ENCODE measurements around the gene EHBP1. TPM values are rescaled to one million over a fixed set of nuclear protein-coding genes. Genes with fewer than 3 reads are reported as not detected.

Gene EHBP1
- total RNA-seq, 1 experiment from 2014 or later, result 32.1 TPM

- H3K9me3 ChIP-seq (ENCODE audit: low read depth, low read length, poor library complexity, severe bottlenecking), result peaks cover 13% of the 10 kb centered on the region
- H3K4me1 ChIP-seq (ENCODE audit: insufficient read depth, low read length, poor library complexity, severe bottlenecking), result no peaks in the 10 kb centered on the region
- ChIA-PET POLR2A (ENCODE audit: low non-redundant PET) (no interaction called here), CTCF (no interaction called here)
- H3K4me3 ChIP-seq (ENCODE audit: low read depth, low read length, poor library complexity, severe bottlenecking), result no peak overlapping the region
- intact Hi-C loops (cut with micrococcal nuclease; ENCODE audit: unreplicated experiment), result no loop called here
- no peak overlapping the region for H3K27ac ChIP-seq (ENCODE audit: low read depth, low read length, poor library complexity, severe bottlenecking)
- H3K27me3 ChIP-seq (replicated peaks; ENCODE audit: insufficient read depth, low read depth, low read length, poor library complexity), result no peaks in the 10 kb centered on the region
- H3K36me3 ChIP-seq (ENCODE audit: insufficient read depth, low read length, poor library complexity, severe bottlenecking), result no peaks in the 10 kb centered on the region
- BruUV-seq (replicated peaks), result no TSS peak
- no peak for DNase-seq (ENCODE audit: low spot score)
- TF ChIP-seq CTCF (conservative IDR thresholded peaks at IDR 0.05; ENCODE audit: low read depth, low read length) (no peak), EZH2 (IDR thresholded peaks at IDR 0.05; ENCODE audit: borderline replicate concordance, low read depth, low read length, poor library complexity, severe bottlenecking) (no peak)
Observed at GRCh38 chr2:62732262-62732777, 26.8 kb downstream of the EHBP1 start.

GRCh38 chr2:62733546-62733945 lies 28.0 kb downstream of the EHBP1 start:
- no peaks in the 10 kb centered on the region for H3K4me1 ChIP-seq (ENCODE audit: insufficient read depth, low read length, poor library complexity, severe bottlenecking)
- no TSS peak for BruUV-seq (replicated peaks)
- DNase-seq (ENCODE audit: low spot score), result no peak
- no peaks in the 10 kb centered on the region for H3K36me3 ChIP-seq (ENCODE audit: insufficient read depth, low read length, poor library complexity, severe bottlenecking)
- intact Hi-C loops (cut with micrococcal nuclease; ENCODE audit: unreplicated experiment), result no loop called here
- no peak overlapping the region for H3K27ac ChIP-seq (ENCODE audit: low read depth, low read length, poor library complexity, severe bottlenecking)
- ChIA-PET POLR2A (ENCODE audit: low non-redundant PET) (no interaction called here), CTCF (no interaction called here)
- no peaks in the 10 kb centered on the region for H3K27me3 ChIP-seq (replicated peaks; ENCODE audit: insufficient read depth, low read depth, low read length, poor library complexity)
- H3K9me3 ChIP-seq (ENCODE audit: low read depth, low read length, poor library complexity, severe bottlenecking), result peaks cover 13% of the 10 kb centered on the region
- no peak overlapping the region for H3K4me3 ChIP-seq (ENCODE audit: low read depth, low read length, poor library complexity, severe bottlenecking)
- TF ChIP-seq CTCF (conservative IDR thresholded peaks at IDR 0.05; ENCODE audit: low read depth, low read length) (no peak), EZH2 (IDR thresholded peaks at IDR 0.05; ENCODE audit: borderline replicate concordance, low read depth, low read length, poor library complexity, severe bottlenecking) (no peak)

- CTCF ChIA-PET, result no interaction called here
- DNase-seq (ENCODE audit: low spot score), result no peak
- intact Hi-C loops (cut with micrococcal nuclease; ENCODE audit: unreplicated experiment), result no loop called here
- POLR2A ChIA-PET (ENCODE audit: low non-redundant PET), result no interaction called here
- H3K4me3 ChIP-seq (ENCODE audit: low read depth, low read length, poor library complexity, severe bottlenecking), result no peak overlapping the region
- no peak overlapping the region for H3K27ac ChIP-seq (ENCODE audit: low read depth, low read length, poor library complexity, severe bottlenecking)
- H3K27me3 ChIP-seq (replicated peaks; ENCODE audit: insufficient read depth, low read depth, low read length, poor library complexity), result no peaks in the 10 kb centered on the region
- peaks cover 4% of the 10 kb centered on the region for H3K9me3 ChIP-seq (ENCODE audit: low read depth, low read length, poor library complexity, severe bottlenecking)
- no peaks in the 10 kb centered on the region for H3K36me3 ChIP-seq (ENCODE audit: insufficient read depth, low read length, poor library complexity, severe bottlenecking)
- BruUV-seq (replicated peaks), result no TSS peak
- no peak for TF ChIP-seq EZH2 (IDR thresholded peaks at IDR 0.05; ENCODE audit: borderline replicate concordance, low read depth, low read length, poor library complexity, severe bottlenecking)
- no peak for TF ChIP-seq CTCF (conservative IDR thresholded peaks at IDR 0.05; ENCODE audit: low read depth, low read length)
- peaks cover 8% of the 10 kb centered on the region for H3K4me1 ChIP-seq (ENCODE audit: insufficient read depth, low read length, poor library complexity, severe bottlenecking)
Observed at GRCh38 chr2:62736899-62737559, 31.5 kb downstream of the EHBP1 start.
